Left renal cortex interstitium (tissue), 4 donors: ENCODE measurements around the gene CDK14. TPM values are rescaled to one million over a fixed set of nuclear protein-coding genes. Genes with fewer than 3 reads are reported as not detected.

ENCODE experiments used
- DNase-seq, 4 donors: peaks; one replicate each; pipeline ENCODE4 v3.0.0-alpha.2; 2013; ENCODE audit warnings: low read depth in 4 of 4, low spot score in 2 of 4, missing footprints in 1 of 4
- polyA plus RNA-seq, 4 donors: library from polyadenylated mRNA; unstranded; fragments of 120-200 nt; gene quantifications; one replicate each; pipeline ENCODE4 v1.2.1, GENCODE V29; 2013; ENCODE audit not compliant: insufficient read length in 4 of 4

Gene CDK14
- polyA plus RNA-seq, 4 donors: 29.4 to 32.5 (median 29.7) TPM

DNA sequence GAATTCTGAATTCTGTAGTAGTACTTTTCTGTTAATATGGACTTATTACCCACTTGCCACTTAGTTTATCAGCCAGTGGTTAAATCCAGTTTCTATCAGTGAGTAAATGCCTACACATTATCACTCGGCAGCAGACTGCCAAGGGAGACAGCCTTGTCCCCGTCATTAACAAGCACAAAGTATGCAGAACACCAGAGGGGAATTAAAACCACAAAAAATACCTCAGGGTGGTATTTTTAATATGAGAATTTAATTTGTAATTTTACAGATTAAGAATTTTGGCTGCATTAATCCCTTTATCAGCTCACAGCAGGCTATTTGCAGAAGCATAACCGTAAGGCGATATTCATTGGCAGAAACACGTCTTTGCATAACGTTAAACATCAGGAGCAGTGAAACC is 518.1 kb downstream of the CDK14 start:
- DNase-seq: no peak

DNA sequence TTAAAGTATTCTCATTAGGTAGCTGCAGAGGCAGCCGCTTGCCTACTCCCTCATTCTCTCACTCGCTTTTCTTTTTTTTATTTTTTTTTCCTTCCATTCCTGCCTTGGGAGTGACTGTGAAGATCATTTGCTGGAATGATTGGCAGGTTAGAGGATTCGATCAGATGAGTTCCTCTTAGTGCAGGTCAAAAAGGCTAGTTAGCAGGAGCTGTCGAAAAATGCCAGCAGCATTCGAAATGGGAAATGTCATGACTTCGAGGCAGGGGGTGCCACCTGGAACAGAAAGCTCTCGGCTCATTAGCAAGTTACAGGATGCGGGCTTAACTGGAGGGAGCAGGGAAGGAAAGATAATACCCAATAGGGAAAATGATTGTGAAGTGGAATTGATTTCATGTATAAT is 530.6 kb downstream of the CDK14 start:
- no peak for DNase-seq

DNA sequence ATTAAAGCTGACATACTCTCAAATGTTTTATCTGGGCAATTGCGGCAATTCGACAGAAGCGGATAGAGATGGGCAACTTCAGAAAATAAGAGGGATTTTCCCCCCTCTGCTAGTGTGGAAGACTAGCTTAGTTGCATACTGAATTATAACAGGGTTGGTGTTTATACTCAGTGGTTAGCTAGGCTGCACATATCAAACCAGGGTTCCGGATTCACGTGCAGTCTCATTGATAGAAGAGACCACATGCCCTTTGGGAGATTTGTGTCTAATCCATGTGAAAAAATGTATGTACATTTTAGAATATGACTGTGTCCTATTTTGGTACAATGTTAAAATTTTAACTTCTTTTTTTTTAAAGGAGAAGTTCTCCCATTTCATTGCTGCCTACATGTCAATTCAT is 531.2 kb downstream of the CDK14 start:
- no peak for DNase-seq

DNA sequence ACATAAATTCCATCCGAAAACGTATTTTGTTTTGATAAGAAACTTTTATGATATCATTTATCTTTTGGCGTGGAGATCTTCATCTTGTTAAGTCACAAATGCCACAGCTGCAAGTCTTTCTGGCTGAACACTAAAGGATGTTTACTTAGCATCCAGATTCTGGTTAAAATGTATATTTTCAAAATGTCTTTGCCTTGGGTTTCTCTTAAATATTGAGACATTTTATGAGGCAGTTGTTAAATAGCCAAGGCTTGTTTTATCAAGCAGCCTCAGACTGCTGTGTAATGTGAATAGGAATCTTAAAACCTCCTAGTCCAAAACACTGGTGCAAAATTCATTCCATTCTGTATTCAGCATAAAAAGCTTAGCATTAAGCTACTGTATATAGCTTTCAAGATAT is 531.8 kb downstream of the CDK14 start:
- no peak for DNase-seq

DNA sequence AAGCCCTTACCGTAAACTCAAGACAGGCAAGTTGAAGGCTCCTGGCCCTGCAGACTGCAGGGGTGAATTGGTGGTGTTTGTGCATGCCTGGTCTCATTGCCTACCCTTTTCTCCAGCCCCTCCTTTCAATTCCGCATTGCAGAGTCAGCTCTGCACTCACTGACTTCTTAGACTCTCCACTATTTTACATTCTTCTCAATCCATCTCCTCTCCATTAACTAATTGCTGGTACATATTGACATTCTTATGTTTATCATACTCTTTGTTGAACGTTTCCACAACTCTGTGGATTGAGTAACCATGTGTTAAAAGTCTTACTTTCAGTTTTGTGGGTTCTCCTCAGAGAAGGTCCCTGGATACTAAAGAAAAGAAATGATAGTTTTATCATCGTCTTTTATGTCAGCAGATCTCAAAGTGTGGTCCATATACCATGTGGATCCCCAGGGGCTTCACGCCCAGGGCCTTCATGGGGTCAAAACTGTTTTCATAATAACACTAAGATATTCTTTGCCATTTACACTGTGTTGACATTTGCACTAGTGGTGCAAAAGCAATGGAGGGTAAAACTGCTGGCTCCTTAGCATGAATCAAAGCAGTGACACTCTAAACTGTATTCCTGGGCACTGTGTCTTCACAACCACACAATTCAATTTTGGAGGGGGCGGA is 532.7 kb downstream of the CDK14 start:
- no peak for DNase-seq

DNA sequence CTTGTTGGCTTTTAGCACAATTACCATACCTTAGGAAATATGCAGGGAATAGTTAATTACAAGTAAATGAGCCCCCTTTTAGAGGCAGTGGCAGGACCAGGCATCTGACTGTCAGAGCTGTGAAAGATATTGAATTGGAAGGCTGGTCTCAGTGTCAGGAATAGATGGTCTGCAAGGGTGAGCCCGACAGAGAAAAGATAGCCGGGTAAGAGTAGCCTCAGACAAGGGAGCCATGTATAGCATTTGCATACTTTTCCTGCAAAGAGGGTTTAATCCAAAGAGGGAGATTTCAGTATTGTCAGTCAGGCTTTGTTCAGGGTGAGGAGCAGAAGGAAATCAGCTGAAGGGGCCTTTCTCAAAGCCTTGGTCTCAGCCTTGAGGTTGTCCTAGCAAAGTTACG is 539.2 kb downstream of the CDK14 start:
- no peak for DNase-seq

DNA sequence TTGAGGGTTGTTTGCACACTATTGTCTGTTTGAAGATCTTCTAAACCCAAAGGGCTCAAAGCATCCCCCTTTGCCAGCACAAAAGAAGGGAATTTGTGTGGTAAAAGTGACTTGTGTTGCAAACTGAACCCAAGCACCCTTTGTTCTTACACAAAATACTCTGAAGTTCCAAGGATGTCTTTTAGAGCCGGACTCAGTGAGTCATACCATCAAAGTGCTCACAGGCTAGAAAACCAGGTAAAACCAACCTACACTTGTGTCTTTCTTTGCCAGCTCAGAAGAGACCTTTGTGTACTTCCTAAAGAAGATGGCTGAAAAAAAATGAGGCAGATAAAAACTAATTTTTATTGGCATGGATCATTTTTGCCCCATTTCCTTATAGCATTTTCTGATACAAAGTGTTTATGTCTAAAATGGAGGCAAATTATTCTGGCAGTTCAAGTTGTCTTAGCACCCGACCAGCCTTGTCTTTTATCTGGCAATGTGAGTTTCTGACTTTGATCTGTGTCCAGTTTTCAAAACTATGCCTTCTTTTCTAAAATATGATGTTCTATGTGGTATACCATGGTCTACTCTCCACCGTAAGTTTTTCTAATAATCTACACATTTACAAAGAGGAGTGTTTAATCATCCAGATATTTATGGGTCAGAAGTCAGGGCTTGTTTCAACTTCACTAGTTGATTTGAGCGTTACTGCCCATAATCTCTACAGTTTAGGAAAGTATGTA is 539.7 kb downstream of the CDK14 start:
- no peak for DNase-seq

DNA sequence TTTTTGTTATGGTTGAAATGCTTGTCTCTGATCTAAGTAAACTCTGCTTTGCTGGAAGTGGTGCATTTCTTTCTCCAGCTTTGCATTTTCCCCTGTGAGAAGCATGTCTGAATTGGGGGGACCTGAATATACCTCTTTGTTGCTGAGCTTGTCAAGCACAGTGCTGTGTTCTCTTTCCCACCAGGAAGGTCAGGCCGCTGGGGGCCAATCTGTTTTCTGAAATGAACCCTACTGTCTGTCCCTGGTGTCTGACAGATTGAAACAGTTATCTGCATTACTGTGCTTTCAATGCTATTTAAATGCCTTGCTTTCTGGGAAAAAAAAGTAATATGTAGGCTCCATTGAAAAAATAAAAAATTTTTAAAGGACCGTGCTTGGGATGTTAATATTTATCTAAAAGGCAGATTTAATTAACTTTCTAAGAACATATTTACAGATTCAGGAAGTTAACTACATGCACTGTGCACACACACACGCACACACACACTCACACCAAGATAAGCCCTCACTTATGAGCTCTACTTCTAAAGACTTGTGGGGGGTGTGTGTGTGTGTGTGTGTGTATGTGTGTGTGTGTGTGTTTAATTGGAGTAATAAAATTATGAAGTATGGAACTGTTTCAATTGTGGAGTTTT is 541.1 kb downstream of the CDK14 start:
- no peak for DNase-seq

DNA sequence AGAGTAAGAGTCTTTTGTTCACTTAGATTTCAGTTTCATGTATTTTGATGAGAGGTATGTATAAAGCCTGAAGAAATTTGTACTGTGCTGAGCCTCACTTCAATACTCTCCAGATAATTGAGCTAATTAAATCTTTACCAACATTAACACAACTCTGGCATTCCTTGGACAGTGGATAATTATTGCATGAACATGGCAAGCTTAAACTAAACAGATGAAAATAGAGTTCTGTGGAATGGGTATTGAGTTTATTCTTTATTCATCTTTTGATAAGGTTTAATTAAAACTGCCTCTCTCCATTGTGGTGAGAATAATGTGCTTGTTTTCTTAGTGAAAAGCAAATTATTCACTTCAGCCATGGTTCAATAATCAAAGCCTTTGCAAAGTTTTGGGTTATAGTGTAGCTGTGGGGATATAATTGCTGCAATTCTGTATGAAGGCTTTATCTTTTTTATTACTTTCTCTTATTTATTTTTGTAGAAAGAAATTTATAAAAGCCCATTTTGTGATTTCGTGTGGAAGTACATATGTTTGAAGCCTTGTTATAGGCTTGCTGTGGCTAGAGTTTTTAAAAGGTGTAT is 541.8 kb downstream of the CDK14 start:
- no peak for DNase-seq

DNA sequence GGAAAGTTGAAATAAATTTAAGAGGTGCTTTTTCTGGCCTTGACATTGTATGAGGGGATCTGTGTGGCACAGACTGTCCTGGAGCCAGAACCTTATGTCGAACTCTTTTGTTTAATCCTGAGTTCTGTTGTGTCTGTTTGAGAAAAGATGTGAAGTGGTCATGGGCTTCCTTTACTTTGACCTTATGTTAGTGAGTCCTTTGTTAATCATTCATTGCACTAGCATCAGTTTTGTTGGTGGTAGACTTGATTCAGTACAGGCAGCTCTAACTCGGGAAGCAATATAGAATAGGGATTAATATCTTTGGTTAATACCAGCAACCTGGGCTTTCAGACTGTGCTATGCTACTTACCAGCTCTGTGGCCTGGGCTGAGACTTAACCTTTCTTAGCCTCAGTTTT is 544.2 kb downstream of the CDK14 start:
- DNase-seq: no peak

DNA sequence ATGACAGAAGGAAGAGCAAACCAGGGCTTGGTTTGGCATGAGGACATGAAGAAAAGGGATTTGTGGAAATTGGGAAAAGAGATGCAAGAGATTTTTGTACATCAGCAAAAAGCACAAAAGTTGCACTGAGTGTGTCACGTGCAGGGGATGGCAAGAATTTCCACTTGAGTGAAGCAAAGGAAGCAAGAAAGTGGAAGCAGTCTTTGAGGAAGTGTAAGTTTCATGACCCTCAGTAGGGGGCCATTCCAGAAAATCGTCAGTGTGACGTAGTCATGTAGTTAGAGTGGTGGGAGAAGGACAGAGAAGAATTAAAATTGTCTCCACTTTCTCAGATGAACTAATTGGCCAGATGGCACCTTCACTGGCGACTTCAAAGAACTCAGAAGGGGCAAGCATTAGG is 544.9 kb downstream of the CDK14 start:
- DNase-seq: no peak

DNA sequence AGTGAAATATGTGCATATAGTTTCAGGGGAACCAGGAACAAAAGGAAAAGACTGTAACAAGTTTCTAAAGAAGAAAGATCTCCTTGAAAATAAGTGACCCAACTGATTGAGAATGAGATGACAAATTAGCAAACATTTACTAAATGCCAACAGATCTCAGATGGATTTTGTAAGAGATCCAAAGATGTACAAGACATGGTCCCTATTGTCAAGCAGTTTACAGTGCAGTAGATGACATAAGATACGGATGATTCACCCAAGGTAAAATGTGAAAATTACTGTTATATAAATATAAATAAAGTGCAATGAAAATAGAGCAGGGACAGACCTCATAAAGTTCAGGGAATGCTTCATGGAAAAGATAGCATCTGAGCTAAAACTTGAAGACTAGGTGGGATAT is 546.6 kb downstream of the CDK14 start:
- no peak for DNase-seq

DNA sequence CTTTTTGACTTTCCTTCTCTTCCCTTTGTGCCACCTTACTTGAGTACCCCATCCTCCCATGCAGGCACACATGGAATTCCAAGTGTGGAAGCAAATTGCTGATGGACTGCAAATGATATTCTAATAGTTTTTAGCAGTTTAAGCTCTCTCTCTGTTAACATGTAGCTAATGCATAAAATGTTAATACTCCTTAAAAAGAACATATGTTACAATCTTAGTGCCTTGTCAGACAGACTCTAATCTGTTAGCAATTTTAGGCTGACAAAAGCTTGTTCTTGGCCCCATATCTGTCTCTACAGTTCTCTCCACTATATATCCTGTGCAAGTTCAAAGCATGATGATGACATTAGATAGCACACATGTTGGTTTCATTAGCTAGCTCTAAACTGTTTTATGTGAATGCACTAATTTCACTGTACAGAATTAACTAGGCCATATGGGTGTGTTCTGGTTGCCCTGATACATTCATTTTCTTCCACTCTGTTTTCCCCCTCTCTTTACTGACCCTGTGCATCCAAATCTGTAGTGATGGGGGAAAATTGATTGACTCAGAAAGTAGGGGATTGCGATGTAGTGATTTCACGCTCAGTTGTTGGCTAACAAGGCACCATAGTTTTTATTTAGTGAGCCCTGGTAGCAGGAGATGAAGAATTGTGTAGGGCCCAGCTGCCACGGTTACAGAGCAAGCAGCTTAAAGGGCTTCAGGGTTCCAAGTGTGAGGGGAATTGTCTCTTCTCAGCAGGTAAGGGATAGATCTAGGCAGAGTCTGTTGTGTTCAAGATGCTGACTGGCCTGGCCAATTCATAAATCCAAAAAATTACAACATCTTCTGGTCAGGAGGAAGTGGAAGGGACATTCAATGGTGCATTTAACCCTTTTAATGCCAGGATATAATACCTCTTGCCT is 553.5 kb downstream of the CDK14 start:
- DNase-seq: no peak

DNA sequence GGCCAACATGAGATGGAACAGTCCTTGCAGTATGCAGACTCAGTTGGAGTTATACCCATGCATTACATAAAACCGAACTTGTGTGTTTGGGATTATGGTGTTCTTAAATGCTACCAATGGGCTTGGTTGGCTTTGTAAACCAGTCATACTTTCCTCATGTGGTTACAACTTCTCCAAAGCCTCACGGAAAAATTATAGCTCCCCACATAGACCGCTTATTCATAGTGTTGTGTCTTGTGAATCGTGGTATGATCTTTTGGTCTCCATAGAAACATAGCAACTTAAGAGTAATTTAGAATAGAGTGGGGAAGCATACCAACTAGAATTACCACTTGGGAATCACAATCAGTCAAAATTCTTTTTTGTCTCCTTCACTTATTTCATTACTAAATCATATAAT is 555.8 kb downstream of the CDK14 start:
- no peak for DNase-seq

DNA sequence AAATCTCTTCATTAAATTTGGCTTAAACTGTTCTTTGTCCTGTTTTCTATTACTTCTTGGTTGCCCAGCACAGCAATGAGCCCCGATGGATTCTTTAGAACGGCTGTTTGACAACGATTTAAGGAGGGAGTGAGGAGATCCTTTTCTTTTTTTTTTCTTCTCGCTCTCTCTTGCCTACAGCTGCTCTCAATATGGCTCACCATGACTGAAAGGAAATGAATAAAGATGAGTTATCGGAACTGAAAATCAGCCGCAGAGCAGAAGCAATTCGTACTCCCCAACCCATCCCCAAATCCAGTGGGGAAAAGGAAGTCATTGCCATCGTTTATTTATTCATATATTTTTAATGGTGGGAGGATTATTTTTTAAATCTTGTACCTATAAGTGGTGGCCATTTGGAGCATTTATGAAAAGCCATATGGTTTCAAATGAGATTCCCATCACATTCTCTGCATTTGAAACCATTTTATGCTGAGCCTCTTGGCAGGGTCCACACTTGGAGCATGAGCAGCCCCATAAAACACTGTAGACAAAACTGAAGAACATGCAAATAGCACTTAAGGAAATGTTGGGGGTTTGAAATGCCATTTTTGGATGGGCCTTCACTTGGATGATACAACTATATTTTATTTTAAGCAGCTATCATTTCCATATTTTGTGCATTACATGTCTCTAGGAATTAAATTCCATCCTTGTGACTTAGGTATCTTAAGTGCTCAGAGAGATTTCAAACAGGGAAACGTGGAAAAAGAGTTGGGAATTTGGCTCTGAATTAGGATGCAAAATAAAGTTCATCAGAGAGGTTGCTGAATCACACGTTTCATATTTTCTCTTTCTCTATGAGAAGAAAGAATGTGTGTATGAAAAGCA is 560.4 kb downstream of the CDK14 start:
- DNase-seq: no peak

DNA sequence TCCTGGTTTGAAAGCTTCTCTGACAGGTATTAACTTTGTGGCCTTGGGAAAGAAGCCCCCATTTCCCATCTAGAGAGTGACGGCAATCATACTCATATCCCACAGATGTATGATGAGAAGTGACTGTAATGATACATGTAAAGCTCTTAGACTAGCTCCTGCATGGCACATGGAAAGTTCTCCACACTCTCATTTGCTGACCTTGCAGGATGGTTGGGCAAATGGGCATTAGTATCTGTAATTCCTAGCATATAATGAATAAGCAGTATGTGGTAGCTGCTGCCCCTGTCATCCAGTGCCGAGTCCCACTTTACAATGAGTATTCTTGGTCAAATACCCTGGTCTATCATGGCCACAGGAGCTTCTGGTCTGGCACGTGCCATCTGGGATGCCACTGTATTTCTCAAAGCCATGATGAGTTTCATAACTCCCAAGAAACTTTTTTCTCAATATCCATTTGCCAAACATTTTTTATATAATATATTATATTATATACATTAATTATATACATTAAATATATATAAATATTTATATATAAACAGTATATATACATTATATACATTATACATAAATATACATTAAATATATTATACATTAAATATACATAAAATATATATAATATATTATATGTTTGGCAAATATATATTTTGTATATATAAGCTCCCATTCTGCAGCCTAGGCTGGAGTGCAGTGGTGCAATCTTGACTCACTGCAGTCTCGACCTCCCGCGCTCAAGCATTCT is 561.6 kb downstream of the CDK14 start:
- DNase-seq: no peak

DNA sequence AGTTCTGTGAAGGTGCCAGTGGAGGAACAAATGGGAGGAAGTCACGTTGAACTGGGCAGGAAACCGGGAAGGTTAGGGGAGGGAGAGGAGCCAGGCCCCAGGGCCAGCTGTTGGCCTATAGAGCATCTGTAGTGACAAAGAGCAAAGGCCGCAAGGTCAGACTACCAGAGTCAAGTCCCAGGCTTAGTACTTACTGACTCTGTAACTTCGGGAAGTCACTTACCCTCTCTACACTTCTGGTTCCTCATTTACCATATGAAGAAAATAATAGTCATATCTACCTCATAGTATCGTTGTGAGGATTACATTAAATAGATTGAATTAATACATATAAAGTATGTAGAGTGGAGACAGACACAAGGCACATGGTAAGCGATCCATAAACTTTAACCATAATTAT is 566.3 kb downstream of the CDK14 start:
- no peak for DNase-seq

DNA sequence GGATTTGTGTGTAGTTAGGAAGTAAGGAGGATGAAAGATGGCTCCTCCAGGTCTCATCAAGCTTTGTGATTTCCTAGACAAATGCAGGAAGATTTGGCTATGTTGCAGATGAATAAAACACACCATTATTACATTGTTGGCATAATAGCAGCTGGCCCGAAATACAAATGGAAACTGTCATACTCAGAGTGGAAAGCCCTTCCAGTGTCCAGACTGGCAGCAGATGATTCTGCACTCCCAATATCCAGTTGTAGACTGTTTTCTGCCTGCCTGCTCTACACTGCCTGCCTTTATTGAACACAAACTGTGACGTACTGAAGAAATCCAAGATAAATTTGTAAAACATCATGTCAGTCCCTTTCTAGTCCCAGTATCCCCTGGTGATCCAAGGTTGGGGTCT is 568.4 kb downstream of the CDK14 start:
- no peak for DNase-seq
